CD4-positive, CD25-positive, alpha-beta regulatory T cell (primary cell): ENCODE results near the gene HOXC12. TPM values are rescaled to one million over a fixed set of nuclear protein-coding genes. Genes with fewer than 3 reads are reported as not detected.

Experiments used
- ATAC-seq, 2 donors: fragments of 150-1000 bp; cut with Tn5 transposase; one replicate each; pipeline ENCODE4 v1.10.0; 2021; ENCODE audit warnings: low read depth in 2 of 2, moderate number of reproducible peaks in 2 of 2, moderate library complexity in 1 of 2
- DNase-seq, 3 donors: peaks; one replicate each; pipeline versions ENCODE4 v3.0.0 to v3.0.0-alpha.2; 2012 to 2022; ENCODE audit warnings: mixed read lengths in 1 of 3
- H3K27ac ChIP-seq: one replicate; pipeline ENCODE4 v1.7.0; 2013; ENCODE audit warnings: mild to moderate bottlenecking, low read length; ENCODE audit not compliant: insufficient read depth, poor library complexity, severe bottlenecking
- H3K27me3 ChIP-seq: one replicate; pipeline ENCODE4 v1.7.0; 2013; ENCODE audit warnings: low read length; ENCODE audit not compliant: control insufficient read depth, insufficient read depth
- H3K36me3 ChIP-seq: one replicate; pipeline ENCODE4 v1.7.0; 2013; ENCODE audit warnings: mild to moderate bottlenecking, low read length, moderate library complexity; ENCODE audit not compliant: control insufficient read depth, insufficient read depth
- H3K4me1 ChIP-seq: 2 replicates; pipeline ENCODE4 v1.7.0; 2013; ENCODE audit warnings: mild to moderate bottlenecking, low read length; ENCODE audit not compliant: insufficient read depth, control insufficient read depth, poor library complexity, severe bottlenecking
- H3K4me3 ChIP-seq: one replicate; pipeline ENCODE4 v1.7.0; 2013; ENCODE audit warnings: low read depth, mild to moderate bottlenecking, low read length, moderate library complexity
- H3K9me3 ChIP-seq, 2 experiments: 1 replicate in 1 of 2; 2 replicates in 1 of 2; pipeline ENCODE4 v1.7.0; 2013; ENCODE audit warnings: low read length in 2 of 2, mild to moderate bottlenecking in 1 of 2, moderate library complexity in 1 of 2; ENCODE audit not compliant: control insufficient read depth in 2 of 2
- H3K27ac Mint-ChIP-seq, 3 donors: one replicate each; pipeline ENCODE4 v1.8.0; 2020 to 2022; ENCODE audit warnings: mild to moderate bottlenecking in 3 of 3, mixed read lengths in 3 of 3, moderate library complexity in 2 of 3
- H3K27me3 Mint-ChIP-seq: one replicate; pipeline ENCODE4 v1.8.0; 2022; ENCODE audit warnings: mild to moderate bottlenecking, mixed read lengths
- H3K36me3 Mint-ChIP-seq: one replicate; pipeline ENCODE4 v1.8.0; 2020; ENCODE audit warnings: mixed read lengths
- H3K4me1 Mint-ChIP-seq, 4 donors: one replicate each; pipeline ENCODE4 v1.8.0; 2020 to 2022; ENCODE audit warnings: mixed read lengths in 4 of 4, mild to moderate bottlenecking in 1 of 4
- H3K4me3 Mint-ChIP-seq, 4 donors: one replicate each; pipeline ENCODE4 v1.8.0; 2020 to 2022; ENCODE audit warnings: mild to moderate bottlenecking in 4 of 4, mixed read lengths in 4 of 4, moderate library complexity in 3 of 4
- H3K9me3 Mint-ChIP-seq, 7 donors: one replicate each; pipeline ENCODE4 v1.8.0; 2020 to 2022; ENCODE audit warnings: mixed read lengths in 7 of 7, mild to moderate bottlenecking in 3 of 7, moderate library complexity in 2 of 7
- polyA plus RNA-seq, 4 donors: library from polyadenylated mRNA; unstranded; fragments of 300-500 nt; fragmentation: Illumina TruSeq; gene quantifications; one replicate each; pipeline ENCODE4 v1.2.3, GENCODE V29; 2021
- total RNA-seq: library from RNA; stranded (reverse); gene quantifications from one replicate; pipeline ENCODE4 v1.2.3, GENCODE V29; 2022

Gene HOXC12
- total and polyA plus RNA-seq, 5 donors from 2014 or later, result not detected

DNA sequence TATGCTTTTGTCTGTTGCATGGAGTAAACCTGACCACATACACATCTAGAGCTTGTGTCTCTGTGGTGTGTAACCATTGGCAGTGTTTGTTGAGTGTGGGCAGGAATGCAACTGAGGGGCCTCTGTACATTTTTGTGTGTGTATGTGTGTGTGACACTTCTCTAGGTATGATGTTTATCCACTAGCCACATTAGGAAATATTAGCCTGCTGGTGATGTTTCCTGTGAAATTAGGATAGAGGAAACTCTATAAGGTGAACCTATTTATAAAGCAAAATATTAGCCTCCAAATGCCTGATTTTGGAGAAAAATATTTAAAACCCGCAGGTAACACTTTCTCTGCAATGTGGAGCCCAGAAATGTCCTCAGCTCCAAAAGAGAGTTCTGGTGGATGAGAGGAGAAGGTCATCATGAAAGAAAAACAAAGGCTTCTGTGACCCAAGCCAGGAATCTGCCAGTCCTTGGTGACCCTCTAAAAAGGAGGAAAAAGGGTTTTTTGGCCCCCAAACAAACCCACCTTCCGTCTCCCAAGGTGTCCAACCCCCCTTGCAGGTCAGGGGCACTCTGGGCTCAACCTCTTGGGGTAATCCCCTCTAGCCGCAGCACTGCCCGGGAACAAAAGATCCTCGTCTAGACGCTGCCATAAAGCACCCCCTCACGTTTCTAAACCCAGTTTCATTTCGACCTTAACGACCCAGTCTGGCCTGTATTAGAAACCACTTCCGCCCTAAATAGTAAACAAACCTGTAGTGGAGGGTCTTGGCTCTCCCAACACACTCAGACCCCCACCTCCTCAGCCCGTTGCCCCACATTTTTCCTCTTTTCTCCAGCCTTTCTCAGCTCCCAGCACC lies 23.1 kb downstream of the HOXC12 start:
- no peak overlapping the region for H3K27ac Mint-ChIP-seq
- peak overlapping the region in 2 of 4 donors; percentile 6 to 26 for H3K4me3 Mint-ChIP-seq
- ATAC-seq, result no peak

DNA sequence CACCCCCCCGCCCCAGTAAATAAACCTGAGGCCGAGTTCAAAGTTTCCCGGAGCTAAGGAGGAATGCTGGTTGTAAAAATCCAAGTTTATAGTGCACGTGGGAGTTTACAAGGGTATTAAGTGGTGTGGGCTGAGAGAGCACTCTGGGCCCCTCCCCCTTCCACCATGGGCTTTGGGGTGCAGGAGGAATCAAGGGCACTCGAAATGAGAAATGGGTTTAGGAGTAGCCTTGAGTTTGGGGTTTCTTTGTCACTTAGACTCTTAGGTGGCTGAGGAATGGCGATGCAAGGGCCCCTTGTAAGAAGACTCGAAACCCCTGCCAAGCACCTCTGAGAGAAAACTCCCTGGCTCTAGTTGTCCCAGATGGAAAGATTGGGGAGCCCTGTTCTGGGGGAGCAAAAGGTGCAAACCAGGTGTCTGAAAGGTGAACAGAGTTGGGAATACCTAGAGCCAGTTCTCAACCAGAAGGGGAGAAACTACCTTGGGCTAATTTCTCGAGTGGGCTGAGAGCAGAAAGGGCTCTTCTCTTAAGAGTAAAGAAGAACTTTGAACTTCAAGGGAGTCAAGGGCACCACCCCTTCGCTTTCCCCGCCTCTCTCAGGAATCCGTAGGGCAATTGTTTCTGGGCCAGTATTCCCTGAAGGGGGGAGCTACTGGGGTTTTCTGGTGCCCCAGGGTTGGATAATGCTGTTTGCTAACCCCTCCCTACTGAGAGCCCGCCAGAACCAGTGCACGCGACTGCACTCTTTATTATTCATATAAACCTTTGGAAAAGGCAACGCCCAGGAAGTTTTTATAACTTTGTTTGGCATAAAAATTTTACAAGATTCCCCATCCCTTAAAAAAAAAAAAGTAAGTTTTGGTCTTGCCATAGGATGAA lies 24.0 kb downstream of the HOXC12 start:
- peaks cover 61% of the 10 kb centered on the region for H3K27me3 ChIP-seq
- no peak for ATAC-seq
- H3K27ac ChIP-seq, result no peak overlapping the region
- H3K36me3 ChIP-seq, result no peaks in the 10 kb centered on the region
- Mint-ChIP-seq H3K27ac (no peak overlapping the region), H3K9me3 (peaks cover 0 to 14% (median 0%) of the 10 kb centered on the region in 7 donors), H3K27me3 (peaks cover 97% of the 10 kb centered on the region), H3K4me3 (no peak overlapping the region), H3K36me3 (no peaks in the 10 kb centered on the region), H3K4me1 (peaks cover 5 to 38% (median 12%) of the 10 kb centered on the region in 4 donors)
- DNase-seq, result no peak
- no peak overlapping the region for H3K4me3 ChIP-seq
- H3K9me3 ChIP-seq, result peaks cover 0 to 12% of the 10 kb centered on the region in 2 experiments
- peaks cover 24% of the 10 kb centered on the region for H3K4me1 ChIP-seq

More for the DNA sequence above, 23.1 kb downstream of the HOXC12 start:
- peaks cover 0 to 16% (median 0%) of the 10 kb centered on the region in 7 donors for H3K9me3 Mint-ChIP-seq
- no peak for DNase-seq
- H3K4me1 ChIP-seq, result peaks cover 29% of the 10 kb centered on the region
- no peaks in the 10 kb centered on the region for H3K36me3 ChIP-seq
- peaks cover 97% of the 10 kb centered on the region for H3K27me3 Mint-ChIP-seq
- H3K27ac ChIP-seq, result no peak overlapping the region
- H3K36me3 Mint-ChIP-seq, result no peaks in the 10 kb centered on the region
- H3K9me3 ChIP-seq, result peaks cover 2 to 15% of the 10 kb centered on the region in 2 experiments
- peaks cover 5 to 37% (median 17%) of the 10 kb centered on the region in 4 donors for H3K4me1 Mint-ChIP-seq
- no peak overlapping the region for H3K4me3 ChIP-seq
- peaks cover 58% of the 10 kb centered on the region for H3K27me3 ChIP-seq

DNA sequence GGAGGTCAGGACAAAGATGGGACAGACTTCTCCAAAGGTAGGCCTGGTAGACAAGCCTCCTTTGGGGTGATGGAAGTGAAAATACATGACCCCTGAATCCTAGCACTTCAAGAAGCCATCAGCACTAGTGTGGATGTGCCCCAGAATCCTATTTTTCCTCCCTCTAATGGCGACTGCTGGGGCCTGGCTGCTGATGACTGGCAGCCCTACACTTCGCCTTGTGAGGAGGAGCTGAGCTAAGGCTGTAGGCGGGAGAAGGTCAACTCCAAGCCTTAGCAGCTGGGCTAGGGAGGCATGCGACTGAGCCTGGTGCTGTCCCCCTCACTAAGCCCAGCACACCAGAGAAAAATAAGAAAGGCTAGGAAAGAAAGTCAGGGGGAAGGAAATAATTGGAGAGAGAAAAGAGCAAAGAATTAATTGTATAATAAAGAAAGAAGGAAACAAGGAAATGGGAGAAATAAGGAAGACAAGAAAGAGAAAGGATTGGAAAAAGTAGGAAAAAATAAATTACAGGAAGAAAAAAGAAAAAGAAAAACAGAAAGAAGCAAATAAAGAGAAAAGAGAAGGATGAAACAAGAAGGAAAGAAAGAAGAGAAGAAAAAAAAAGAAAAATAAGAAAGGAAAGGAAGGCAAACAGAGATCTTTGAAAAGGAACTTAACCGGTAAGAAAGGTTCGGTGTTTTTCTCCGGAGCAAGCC lies 25.6 kb downstream of the HOXC12 start:
- H3K27ac Mint-ChIP-seq, result no peak overlapping the region
- H3K36me3 ChIP-seq, result no peaks in the 10 kb centered on the region
- H3K27me3 ChIP-seq, result peaks cover 61% of the 10 kb centered on the region
- H3K36me3 Mint-ChIP-seq, result no peaks in the 10 kb centered on the region
- H3K4me3 Mint-ChIP-seq, result peak overlapping the region in 2 of 4 donors; percentile 30 to 44
- no peak overlapping the region for H3K27ac ChIP-seq
- H3K4me1 ChIP-seq, result peaks cover 13% of the 10 kb centered on the region
- DNase-seq (no peak), ATAC-seq (no peak)
- peaks cover 0 to 16% (median 0%) of the 10 kb centered on the region in 7 donors for H3K9me3 Mint-ChIP-seq
- no peak overlapping the region for H3K4me3 ChIP-seq
- peaks cover 5 to 39% (median 11%) of the 10 kb centered on the region in 4 donors for H3K4me1 Mint-ChIP-seq
- H3K9me3 ChIP-seq, result peaks cover 0 to 15% of the 10 kb centered on the region in 2 experiments
- peaks cover 95% of the 10 kb centered on the region for H3K27me3 Mint-ChIP-seq

DNA sequence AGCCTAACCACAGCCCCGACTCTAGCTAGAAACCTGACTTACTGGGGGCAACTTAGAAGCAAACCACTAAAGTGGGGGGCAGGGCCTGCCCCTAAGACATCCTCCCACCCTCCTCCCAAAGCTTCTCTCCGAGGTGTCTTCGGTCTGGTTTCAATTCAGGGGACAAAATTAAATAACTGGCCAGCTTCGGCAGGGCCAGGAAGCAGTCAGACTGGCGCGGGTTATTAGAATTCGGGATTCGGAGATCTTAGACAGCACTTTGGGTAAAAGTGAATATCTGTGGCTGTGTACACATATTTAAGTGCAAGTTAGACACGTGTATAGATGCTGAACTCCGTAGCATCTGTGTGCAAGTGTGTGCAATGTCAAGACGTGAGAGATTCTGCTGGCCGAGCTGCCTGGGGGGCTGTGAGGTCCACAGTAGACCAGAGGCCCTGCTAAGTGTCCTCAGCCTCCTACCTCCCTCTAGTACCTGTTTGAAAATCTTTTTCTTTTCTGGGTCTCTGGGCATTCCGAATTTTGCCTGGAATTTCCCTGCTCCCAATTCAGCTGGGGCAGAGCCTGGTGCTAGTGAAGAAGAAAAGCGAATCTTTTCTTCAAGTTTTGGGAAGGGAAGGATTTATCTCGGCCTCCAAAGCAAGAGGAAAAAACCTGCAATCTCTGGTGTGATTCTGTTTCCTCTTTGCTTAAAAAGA lies 26.2 kb downstream of the HOXC12 start:
- H3K27ac Mint-ChIP-seq, result no peak overlapping the region
- no peak for DNase-seq

DNA sequence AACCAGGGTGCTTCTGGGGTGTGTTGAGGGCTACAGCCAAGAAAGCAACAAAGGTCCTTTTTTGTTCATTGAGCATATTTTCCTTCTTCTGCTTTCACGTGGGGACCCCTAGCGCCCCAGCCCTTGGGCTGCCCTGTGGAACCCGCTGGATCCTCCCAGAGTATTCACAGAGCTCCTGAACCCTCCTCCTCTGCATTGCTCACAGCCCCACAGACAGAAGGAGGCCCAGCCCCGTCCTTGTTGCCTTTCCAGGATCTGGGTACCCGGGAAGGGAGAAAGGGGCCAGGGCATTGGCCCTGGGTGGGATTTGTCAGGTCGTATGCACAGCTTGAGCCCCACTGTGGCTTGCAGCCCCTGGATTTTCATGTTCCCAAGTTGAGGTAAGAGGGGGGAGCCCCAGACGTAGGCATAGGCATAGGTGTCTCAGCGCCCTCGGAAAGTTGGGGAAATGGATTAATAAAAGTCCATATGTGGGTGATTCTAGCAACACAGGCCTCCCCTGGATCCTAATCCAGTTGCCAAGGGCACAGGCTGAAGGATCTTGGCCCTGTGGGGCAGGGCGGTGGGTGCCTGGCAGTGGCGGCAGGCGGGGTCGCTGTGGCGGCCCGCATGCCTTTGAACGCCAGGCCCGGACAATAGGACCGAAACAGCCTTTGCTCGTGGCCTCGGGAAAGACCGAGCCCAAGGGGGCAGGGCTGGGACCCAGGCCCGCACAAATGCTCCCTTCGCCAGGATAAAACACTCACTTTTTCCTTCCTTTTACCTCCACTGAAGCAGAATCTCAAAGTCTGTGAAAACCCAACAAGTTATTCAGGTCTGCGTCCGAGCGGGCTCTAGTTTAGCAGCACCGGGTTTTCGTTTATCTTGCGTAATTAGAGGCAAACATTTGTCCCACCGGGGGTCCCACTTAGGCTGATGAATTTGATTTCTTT lies 27.2 kb downstream of the HOXC12 start:
- Histone ChIP-seq H3K27me3 (peaks cover 56% of the 10 kb centered on the region), H3K27ac (no peak overlapping the region), H3K4me1 (peaks cover 22% of the 10 kb centered on the region), H3K36me3 (no peaks in the 10 kb centered on the region), H3K4me3 (no peak overlapping the region), H3K9me3 (peaks cover 0 to 5% of the 10 kb centered on the region in 2 experiments)
- H3K9me3 Mint-ChIP-seq, result peaks cover 0 to 17% (median 0%) of the 10 kb centered on the region in 7 donors
- H3K27me3 Mint-ChIP-seq, result peaks cover 94% of the 10 kb centered on the region
- H3K4me3 Mint-ChIP-seq, result peak overlapping the region in 1 of 4 donors; percentile 28
- DNase-seq (no peak), ATAC-seq (no peak)
- no peak overlapping the region for H3K27ac Mint-ChIP-seq
- no peaks in the 10 kb centered on the region for H3K36me3 Mint-ChIP-seq
- H3K4me1 Mint-ChIP-seq, result peaks cover 5 to 44% (median 16%) of the 10 kb centered on the region in 4 donors

More for the DNA sequence above, 26.2 kb downstream of the HOXC12 start:
- H3K4me3 ChIP-seq, result no peak overlapping the region
- Mint-ChIP-seq H3K9me3 (peaks cover 0 to 18% (median 0%) of the 10 kb centered on the region in 7 donors), H3K27me3 (peaks cover 94% of the 10 kb centered on the region), H3K4me1 (peaks cover 5 to 38% (median 13%) of the 10 kb centered on the region in 4 donors), H3K36me3 (no peaks in the 10 kb centered on the region), H3K4me3 (peak overlapping the region in 2 of 4 donors; percentile 30 to 44)
- peaks cover 15% of the 10 kb centered on the region for H3K4me1 ChIP-seq
- H3K27ac ChIP-seq, result no peak overlapping the region
- peaks cover 0 to 10% of the 10 kb centered on the region in 2 experiments for H3K9me3 ChIP-seq
- H3K27me3 ChIP-seq, result peaks cover 56% of the 10 kb centered on the region
- ATAC-seq, result no peak
- no peaks in the 10 kb centered on the region for H3K36me3 ChIP-seq

DNA sequence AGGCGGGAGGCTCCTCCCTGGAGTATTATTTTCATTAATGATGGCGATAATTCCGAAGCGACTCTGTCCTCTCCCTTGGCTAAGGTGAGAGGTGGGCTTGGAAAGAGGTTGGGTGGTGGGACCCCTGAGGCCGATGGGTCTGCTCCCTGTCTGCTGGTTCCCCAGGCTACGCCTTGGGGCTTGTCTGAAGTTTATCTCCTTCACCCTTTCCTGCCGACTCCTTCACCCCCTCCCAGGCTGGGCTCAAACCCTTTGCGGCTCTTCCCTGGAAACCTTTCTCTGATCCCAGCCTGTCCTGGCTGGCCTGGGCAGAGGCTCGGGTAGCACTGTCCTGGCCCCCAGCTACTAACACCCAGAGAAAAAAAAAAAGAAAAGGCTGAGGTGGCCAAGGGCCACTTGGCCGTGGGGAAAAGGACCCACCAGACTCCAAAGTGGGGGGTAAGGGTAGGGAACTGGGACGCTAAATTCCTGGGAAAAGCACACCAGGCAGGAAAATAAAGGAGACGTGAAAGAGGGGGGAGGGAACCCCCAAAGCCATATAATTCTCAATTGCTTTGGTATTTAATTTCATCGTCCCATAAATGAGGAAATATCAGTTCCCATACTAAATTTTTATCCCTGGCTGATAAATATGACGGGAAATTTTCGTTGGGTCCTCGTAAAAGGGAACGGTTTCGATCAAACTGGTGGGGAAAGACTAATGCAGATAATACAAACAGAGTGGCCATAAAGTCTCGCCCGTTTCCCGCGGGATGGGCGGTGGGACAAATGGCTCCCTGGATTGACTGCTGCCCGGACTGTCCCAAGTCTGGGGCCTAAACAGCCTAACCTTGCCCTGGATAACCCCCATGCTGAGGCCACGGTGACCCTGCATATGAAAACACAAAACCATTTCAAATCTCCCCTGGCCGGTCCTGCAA lies 28.2 kb downstream of the HOXC12 start:
- peaks cover 21% of the 10 kb centered on the region for H3K4me1 ChIP-seq
- no peaks in the 10 kb centered on the region for H3K36me3 ChIP-seq
- H3K27me3 ChIP-seq, result peaks cover 55% of the 10 kb centered on the region
- Mint-ChIP-seq H3K9me3 (peaks cover 0 to 17% (median 0%) of the 10 kb centered on the region in 7 donors), H3K36me3 (no peaks in the 10 kb centered on the region), H3K27me3 (peaks cover 94% of the 10 kb centered on the region), H3K4me1 (peaks cover 5 to 50% (median 17%) of the 10 kb centered on the region in 4 donors), H3K27ac (peak overlapping the region in 2 of 3 donors; percentile 38 to 76), H3K4me3 (peak overlapping the region in 3 of 4 donors; percentile 24 to 86 (median 36))
- H3K27ac ChIP-seq, result no peak overlapping the region
- ATAC-seq, result no peak
- no peak for DNase-seq
- no peak overlapping the region for H3K4me3 ChIP-seq
- peaks cover 0 to 5% of the 10 kb centered on the region in 2 experiments for H3K9me3 ChIP-seq
